Measurements from ENCODE around the gene DBF4B. TPM values are rescaled to one million over a fixed set of nuclear protein-coding genes. Genes with fewer than 3 reads are reported as not detected.

The DBF4B gene
- total and polyA plus RNA-seq, 10 of the 15 experiments (the other 5 are each of a cell fraction or from before 2014, with no cell fraction given), result 2.4 to 24.6 (median 16.9) TPM

GRCh38 chr17:44745301-44745700, 36.8 kb downstream of the DBF4B start:
- WGBS (ENCODE audit: insufficient coverage, insufficient replicate concordance, low lambda C conversion rate, missing lambda C conversion rate), result 89% methylated on average over 1 of the region's 1 CpG
- TF ChIP-seq SUZ12 (IDR thresholded peaks at IDR 0.05; ENCODE audit: unreplicated experiment) (no peak), PRDM15 (CRISPR knock-in tag; IDR thresholded peaks at IDR 0.05) (no peak), CBX3 (IDR thresholded peaks at IDR 0.05; ENCODE audit: borderline replicate concordance, low read depth) (no peak), ELK1 (IDR thresholded peaks at IDR 0.05; ENCODE audit: low read depth, low read length) (no peak), ZNF384 (IDR thresholded peaks at IDR 0.05; ENCODE audit: borderline replicate concordance, low read depth, low read length) (no peak), IKZF2 (IDR thresholded peaks at IDR 0.05) (no peak), POU2F2 (IDR thresholded peaks at IDR 0.05; ENCODE audit: borderline replicate concordance, low read depth, low read length) (no peak), HDGF (IDR thresholded peaks at IDR 0.05) (no peak), ZZZ3 (IDR thresholded peaks at IDR 0.05; ENCODE audit: control insufficient read depth, insufficient read length, low read depth) (no peak), IRF3 (IDR thresholded peaks at IDR 0.05) (no peak), CREB1 (IDR thresholded peaks at IDR 0.05; ENCODE audit: low read depth) (no peak), ZNF622 (IDR thresholded peaks at IDR 0.05) (no peak), SREBF1 (IDR thresholded peaks at IDR 0.05; ENCODE audit: low read length) (no peak), E2F8 (IDR thresholded peaks at IDR 0.05; ENCODE audit: low read depth, partially characterized antibody) (no peak)

More at GRCh38 chr17:44745301-44745700, 36.8 kb downstream of the DBF4B start:
- intact Hi-C loops (cut with micrococcal nuclease; ENCODE audit: unreplicated experiment), result no loop called here
- ChIA-PET SMC1A (ENCODE audit: uncharacterized antibody, unreplicated experiment) (interaction anchor here (1.0 kb wide), 1 partner anchor 11 kb away, joined by 4 read pairs; no protein-coding TSS in a partner anchor), POLR2A (no interaction called here), CTCF (no interaction called here), RAD21 (ENCODE audit: unreplicated experiment) (no interaction called here)
- H2AFZ ChIP-seq (ENCODE audit: control insufficient read depth, low read depth, low read length), result no peak overlapping the region
- H3K4me2 ChIP-seq (ENCODE audit: control insufficient read depth, insufficient read depth), result no peak overlapping the region
- no TSS peak for BruUV-seq (replicated peaks)
- no peaks in the 10 kb centered on the region for H3K4me1 ChIP-seq (ENCODE audit: control insufficient read depth, insufficient read depth, low read length)
- no peaks in the 10 kb centered on the region for H3K79me2 ChIP-seq (ENCODE audit: control insufficient read depth, insufficient read depth, low read length)
- no peaks in the 10 kb centered on the region for H3K27me3 ChIP-seq (replicated peaks in 1 of 2; ENCODE audit: control insufficient read depth in 2 of 2, insufficient read depth in 2 of 2, low read length in 1 of 2)
- H4K20me1 ChIP-seq (ENCODE audit: control insufficient read depth, insufficient read depth), result no peaks in the 10 kb centered on the region
- in situ Hi-C loops (cut with MboI), result no loop called here
- ATAC-seq (no peak), FAIRE-seq (no peak), DNase-seq (ENCODE audit: low read depth, low spot score) (no peak)
- H3K9me3 ChIP-seq (replicated peaks; ENCODE audit: control insufficient read depth, insufficient read depth, low read length), result no peaks in the 10 kb centered on the region
- H3K4me3 ChIP-seq, result no peak overlapping the region
- H3K9ac ChIP-seq (ENCODE audit: control insufficient read depth, insufficient read depth, low read length), result no peak overlapping the region
- no peak overlapping the region for H3K27ac ChIP-seq (ENCODE audit: control insufficient read depth, insufficient read depth)
- H3K36me3 ChIP-seq (ENCODE audit: control insufficient read depth in 2 of 2, insufficient read depth in 2 of 2, low read length in 1 of 2), result peaks cover 7 to 12% of the 10 kb centered on the region in 2 experiments; a peak in 3 of 4 replicates

Measured in GM12878 (cell line).